DND-41 (cell line): ENCODE data around the gene ANKRD39.

Source experiments
- CTCF ChIP-seq: IDR thresholded peaks from 2 replicates; pipeline ENCODE4 v1.5.1; 2012; ENCODE audit warnings: borderline replicate concordance, low read length, moderate library complexity, mild to moderate bottlenecking; ENCODE audit not compliant: poor library complexity, severe bottlenecking; ENCODE audit errors: extremely low read depth
- EZH2 ChIP-seq: IDR thresholded peaks from 3 replicates; pipeline ENCODE4 v1.6.1; 2012; ENCODE audit warnings: borderline replicate concordance, low read depth, mild to moderate bottlenecking, moderate library complexity, low read length, inconsistent platforms; ENCODE audit not compliant: severe bottlenecking

GRCh38 chr2:96817882-96818281 is 39.9 kb downstream of the ANKRD39 start:
- TF ChIP-seq EZH2 (no peak), CTCF (no peak)
